ENCODE measurements around the gene RAD51B. TPM values are rescaled to one million over a fixed set of nuclear protein-coding genes. Genes with fewer than 3 reads are reported as not detected.

The RAD51B gene
- total RNA-seq, 1 donor from 2014 or later = 25.1 TPM

GRCh38 chr14:68502230-68502629 lies 682.7 kb downstream of the RAD51B start:
- no peak overlapping the region for H3K4me3 Mint-ChIP-seq (ENCODE audit: low read depth)
- H3K27me3 Mint-ChIP-seq (ENCODE audit: low read depth) = no peaks in the 10 kb centered on the region
- no peak overlapping the region for H3K27ac Mint-ChIP-seq
- H3K4me1 Mint-ChIP-seq (ENCODE audit: low read depth) = peaks cover 14% of the 10 kb centered on the region
- DNase-seq (ENCODE audit: low spot score) = no peak
- intact Hi-C loops (cut with micrococcal nuclease) = no loop called here
- H3K9me3 Mint-ChIP-seq = no peaks in the 10 kb centered on the region
- no peaks in the 10 kb centered on the region for H3K36me3 Mint-ChIP-seq (ENCODE audit: low read depth)

GRCh38 chr14:68503186-68503825 lies 683.7 kb downstream of the RAD51B start:
- Mint-ChIP-seq H3K27me3 (ENCODE audit: low read depth) (no peaks in the 10 kb centered on the region), H3K9me3 (no peaks in the 10 kb centered on the region), H3K4me3 (ENCODE audit: low read depth) (no peak overlapping the region), H3K36me3 (ENCODE audit: low read depth) (no peaks in the 10 kb centered on the region), H3K27ac (no peak overlapping the region), H3K4me1 (ENCODE audit: low read depth) (peaks cover 20% of the 10 kb centered on the region)
- DNase-seq (ENCODE audit: low spot score) = no peak
- intact Hi-C loops (cut with micrococcal nuclease) = no loop called here

GRCh38 chr14:68504861-68505260 lies 685.3 kb downstream of the RAD51B start:
- DNase-seq (ENCODE audit: low spot score) = no peak
- H3K4me3 Mint-ChIP-seq (ENCODE audit: low read depth) = no peak overlapping the region
- no peak overlapping the region for H3K27ac Mint-ChIP-seq
- H3K27me3 Mint-ChIP-seq (ENCODE audit: low read depth) = no peaks in the 10 kb centered on the region
- intact Hi-C loops (cut with micrococcal nuclease) = no loop called here
- H3K36me3 Mint-ChIP-seq (ENCODE audit: low read depth) = no peaks in the 10 kb centered on the region
- no peaks in the 10 kb centered on the region for H3K9me3 Mint-ChIP-seq
- H3K4me1 Mint-ChIP-seq (ENCODE audit: low read depth) = peaks cover 20% of the 10 kb centered on the region

DNA sequence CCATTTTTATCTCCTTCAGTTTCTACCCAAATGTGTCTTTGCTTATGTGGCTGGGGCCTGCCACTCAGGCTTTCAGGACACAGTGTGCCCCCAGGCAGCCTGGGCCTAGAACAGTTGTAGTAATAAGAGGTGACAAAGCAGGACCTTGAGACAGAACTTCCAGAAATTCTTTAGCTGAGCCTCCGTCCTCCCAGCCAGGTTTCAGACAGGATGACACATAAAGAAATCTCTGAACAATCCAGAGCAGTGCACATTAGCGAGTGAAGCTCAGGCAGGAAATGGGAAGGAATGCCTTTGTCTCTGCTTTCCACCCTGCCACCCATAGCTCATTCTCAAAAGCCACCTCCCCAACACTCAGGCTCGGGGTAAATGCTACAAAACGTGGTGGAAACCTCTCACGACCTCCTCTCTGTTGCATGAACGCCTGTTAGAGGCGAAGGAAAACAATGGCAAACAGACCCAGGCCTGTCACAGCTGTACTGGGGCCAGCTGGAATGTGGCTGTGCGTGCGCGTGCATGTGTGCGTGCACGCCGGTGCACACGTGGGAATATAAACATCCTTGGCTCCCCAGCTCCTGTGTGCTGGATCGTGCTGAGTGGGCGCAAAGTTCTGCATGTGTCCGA lies 686.6 kb downstream of the RAD51B start:
- Mint-ChIP-seq H3K4me1 (ENCODE audit: low read depth) (peaks cover 20% of the 10 kb centered on the region), H3K27me3 (ENCODE audit: low read depth) (no peaks in the 10 kb centered on the region)
- intact Hi-C loops (cut with micrococcal nuclease) = no loop called here

GRCh38 chr14:68506645-68507419 lies 687.3 kb downstream of the RAD51B start:
- no peaks in the 10 kb centered on the region for H3K27me3 Mint-ChIP-seq (ENCODE audit: low read depth)
- peaks cover 20% of the 10 kb centered on the region for H3K4me1 Mint-ChIP-seq (ENCODE audit: low read depth)
- intact Hi-C loops (cut with micrococcal nuclease) = no loop called here
- H3K4me3 Mint-ChIP-seq (ENCODE audit: low read depth) = no peak overlapping the region
- H3K36me3 Mint-ChIP-seq (ENCODE audit: low read depth) = no peaks in the 10 kb centered on the region
- H3K27ac Mint-ChIP-seq = no peak overlapping the region
- H3K9me3 Mint-ChIP-seq = no peaks in the 10 kb centered on the region
- DNase-seq (ENCODE audit: low spot score) = no peak

More for the DNA sequence above, 686.6 kb downstream of the RAD51B start:
- Mint-ChIP-seq H3K36me3 (ENCODE audit: low read depth) (no peaks in the 10 kb centered on the region), H3K4me3 (ENCODE audit: low read depth) (no peak overlapping the region), H3K27ac (no peak overlapping the region), H3K9me3 (no peaks in the 10 kb centered on the region)
- DNase-seq (ENCODE audit: low spot score) = no peak

GRCh38 chr14:68507544-68508081 lies 688.0 kb downstream of the RAD51B start:
- Mint-ChIP-seq H3K36me3 (ENCODE audit: low read depth) (no peaks in the 10 kb centered on the region), H3K4me3 (ENCODE audit: low read depth) (no peak overlapping the region), H3K4me1 (ENCODE audit: low read depth) (peaks cover 21% of the 10 kb centered on the region), H3K9me3 (no peaks in the 10 kb centered on the region), H3K27me3 (ENCODE audit: low read depth) (no peaks in the 10 kb centered on the region), H3K27ac (no peak overlapping the region)
- DNase-seq (ENCODE audit: low spot score) = no peak
- intact Hi-C loops (cut with micrococcal nuclease) = no loop called here

DNA sequence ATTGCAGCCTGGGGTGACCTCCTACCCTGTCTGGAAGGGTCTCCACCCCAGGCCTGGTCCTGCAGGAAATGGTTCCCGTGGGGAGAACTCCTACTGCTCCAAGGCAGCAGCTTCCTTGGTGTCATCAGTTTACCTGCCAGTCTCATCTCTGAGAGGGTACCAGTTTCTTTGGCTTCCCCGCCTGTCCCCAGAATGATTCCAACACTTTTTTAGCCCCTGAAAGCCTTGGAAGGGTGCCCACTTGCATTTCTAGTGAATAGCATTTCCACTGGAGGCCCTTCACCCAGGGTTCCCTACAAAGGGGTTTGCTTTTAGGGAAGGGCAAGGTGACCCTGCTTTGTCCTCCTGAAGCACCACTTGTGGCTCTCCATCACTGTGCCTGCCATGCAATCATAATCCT lies 689.0 kb downstream of the RAD51B start:
- Mint-ChIP-seq H3K9me3 (no peaks in the 10 kb centered on the region), H3K4me1 (ENCODE audit: low read depth) (peaks cover 26% of the 10 kb centered on the region), H3K27ac (no peak overlapping the region), H3K27me3 (ENCODE audit: low read depth) (no peaks in the 10 kb centered on the region), H3K36me3 (ENCODE audit: low read depth) (no peaks in the 10 kb centered on the region), H3K4me3 (ENCODE audit: low read depth) (no peak overlapping the region)
- DNase-seq (ENCODE audit: low spot score) = no peak
- intact Hi-C loops (cut with micrococcal nuclease) = no loop called here

GRCh38 chr14:68509188-68509983 lies 689.8 kb downstream of the RAD51B start:
- no peaks in the 10 kb centered on the region for H3K9me3 Mint-ChIP-seq
- intact Hi-C loops (cut with micrococcal nuclease) = no loop called here
- peaks cover 29% of the 10 kb centered on the region for H3K4me1 Mint-ChIP-seq (ENCODE audit: low read depth)
- no peak for DNase-seq (ENCODE audit: low spot score)
- H3K27me3 Mint-ChIP-seq (ENCODE audit: low read depth) = no peaks in the 10 kb centered on the region
- H3K36me3 Mint-ChIP-seq (ENCODE audit: low read depth) = no peaks in the 10 kb centered on the region
- no peak overlapping the region for H3K27ac Mint-ChIP-seq
- H3K4me3 Mint-ChIP-seq (ENCODE audit: low read depth) = no peak overlapping the region

- H3K4me1 Mint-ChIP-seq (ENCODE audit: low read depth) = peaks cover 29% of the 10 kb centered on the region
- H3K4me3 Mint-ChIP-seq (ENCODE audit: low read depth) = no peak overlapping the region
- H3K36me3 Mint-ChIP-seq (ENCODE audit: low read depth) = no peaks in the 10 kb centered on the region
- H3K27ac Mint-ChIP-seq = no peak overlapping the region
- intact Hi-C loops (cut with micrococcal nuclease) = no loop called here
- DNase-seq (ENCODE audit: low spot score) = no peak
- H3K9me3 Mint-ChIP-seq = no peaks in the 10 kb centered on the region
- H3K27me3 Mint-ChIP-seq (ENCODE audit: low read depth) = no peaks in the 10 kb centered on the region
Observed at GRCh38 chr14:68510201-68511128, 690.9 kb downstream of the RAD51B start.

GRCh38 chr14:68511129-68512047 lies 691.8 kb downstream of the RAD51B start:
- DNase-seq (ENCODE audit: low spot score) = no peak
- Mint-ChIP-seq H3K4me3 (ENCODE audit: low read depth) (no peak overlapping the region), H3K4me1 (ENCODE audit: low read depth) (peaks cover 24% of the 10 kb centered on the region), H3K9me3 (no peaks in the 10 kb centered on the region), H3K27me3 (ENCODE audit: low read depth) (no peaks in the 10 kb centered on the region), H3K36me3 (ENCODE audit: low read depth) (no peaks in the 10 kb centered on the region), H3K27ac (no peak overlapping the region)
- intact Hi-C loops (cut with micrococcal nuclease) = no loop called here

GRCh38 chr14:68512088-68512487 lies 692.5 kb downstream of the RAD51B start:
- no peak for DNase-seq (ENCODE audit: low spot score)
- H3K9me3 Mint-ChIP-seq = no peaks in the 10 kb centered on the region
- H3K4me1 Mint-ChIP-seq (ENCODE audit: low read depth) = peaks cover 17% of the 10 kb centered on the region
- H3K4me3 Mint-ChIP-seq (ENCODE audit: low read depth) = no peak overlapping the region
- no peaks in the 10 kb centered on the region for H3K27me3 Mint-ChIP-seq (ENCODE audit: low read depth)
- intact Hi-C loops (cut with micrococcal nuclease) = no loop called here
- H3K27ac Mint-ChIP-seq = no peak overlapping the region
- no peaks in the 10 kb centered on the region for H3K36me3 Mint-ChIP-seq (ENCODE audit: low read depth)

All from activated T-helper 2 cell treated with anti-CD3 and anti-CD28 coated beads, Interferon-gamma antibody, Interleukin-2, Interleukin-4, amounts not matched to agents 10 μg/mL and 5 μg/mL and 100 μg/mL, durations not matched to agents 14 hours and 24 hours and 36 hours (primary cell).